HG03342 (cell line): ENCODE results near the gene COX11.

Source experiments
- ATAC-seq: cut with Tn5 transposase; IDR thresholded peaks from one replicate; pipeline ENCODE4 v1.9.1; 2021; ENCODE audit warnings: mild to moderate bottlenecking, moderate library complexity; ENCODE audit not compliant: unreplicated experiment

Gene COX11

DNA sequence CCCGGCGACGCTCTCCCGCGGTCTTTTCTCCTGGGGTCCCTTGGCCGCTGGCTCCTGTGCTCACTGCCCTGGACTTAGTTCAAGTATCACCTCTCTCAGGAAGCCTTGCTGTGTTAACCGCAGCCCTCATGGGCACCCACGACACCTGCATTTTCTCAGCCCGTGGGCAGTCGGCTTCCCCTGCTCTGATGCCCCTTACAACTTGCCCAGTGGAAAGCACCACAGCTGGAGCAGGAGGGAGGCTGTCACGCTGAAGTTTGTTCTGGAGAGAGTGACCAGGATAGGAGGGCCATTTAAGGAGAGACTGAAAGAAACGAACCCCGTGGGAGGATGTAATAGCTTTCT is 506 bp upstream of the COX11 start:
- ATAC-seq, result peak; percentile 19

DNA sequence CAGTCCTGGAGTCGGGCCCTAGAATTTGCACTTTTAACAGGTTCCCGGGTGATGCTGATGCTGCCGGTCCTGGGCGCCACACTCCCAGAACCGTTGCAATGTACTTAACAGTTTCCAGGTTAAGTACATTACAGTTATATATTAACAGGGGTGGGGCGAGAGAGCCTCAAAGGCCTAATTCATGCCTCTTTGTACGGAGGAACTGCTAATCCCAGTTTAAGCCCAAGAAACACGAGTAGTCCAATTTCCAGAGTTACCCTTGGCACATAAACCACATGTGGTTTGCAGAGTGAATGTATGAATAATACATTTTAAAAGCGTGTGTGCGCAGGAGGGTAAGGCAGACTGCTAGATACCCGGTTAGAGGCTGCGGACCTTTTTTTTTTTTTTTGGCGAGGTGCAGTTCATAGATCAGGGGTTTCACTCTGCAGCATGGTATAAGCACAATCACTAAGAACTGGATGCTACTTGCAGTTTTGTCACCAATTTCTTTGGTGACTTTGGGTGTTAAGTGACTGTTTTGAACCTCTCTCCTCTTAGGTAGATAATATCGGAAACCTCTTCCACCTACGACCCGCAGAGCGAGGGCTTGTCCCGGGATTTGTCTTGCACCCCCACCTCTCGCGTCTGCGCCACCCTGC is 713 bp downstream of the COX11 start:
- peak; percentile 23 for ATAC-seq

- ATAC-seq, result no peak
Observed at GRCh38 chr17:54956791-54957190, 11.7 kb downstream of the COX11 start.

DNA sequence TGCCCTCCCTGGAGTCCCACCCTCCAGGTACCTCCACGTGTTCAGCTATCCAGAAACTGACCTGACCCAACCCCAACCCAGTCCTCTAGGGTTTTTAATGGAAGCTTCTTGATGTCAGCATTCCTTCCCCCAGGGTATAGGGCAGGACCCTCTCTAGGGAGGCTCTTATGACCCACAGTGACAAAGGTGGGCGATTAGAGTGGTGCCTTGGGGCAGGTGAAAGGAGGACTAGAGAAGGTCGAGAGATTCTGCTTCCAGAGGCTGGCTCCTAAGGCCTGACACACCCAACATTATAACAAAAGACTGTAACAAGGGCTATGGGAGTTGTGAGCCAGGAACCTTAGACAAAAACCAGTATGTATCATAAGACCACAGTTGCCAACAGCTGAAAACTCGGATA is 17.2 kb downstream of the COX11 start:
- no peak for ATAC-seq

- no peak for ATAC-seq
Observed at GRCh38 chr17:54950116-54950515, 18.3 kb downstream of the COX11 start.

DNA sequence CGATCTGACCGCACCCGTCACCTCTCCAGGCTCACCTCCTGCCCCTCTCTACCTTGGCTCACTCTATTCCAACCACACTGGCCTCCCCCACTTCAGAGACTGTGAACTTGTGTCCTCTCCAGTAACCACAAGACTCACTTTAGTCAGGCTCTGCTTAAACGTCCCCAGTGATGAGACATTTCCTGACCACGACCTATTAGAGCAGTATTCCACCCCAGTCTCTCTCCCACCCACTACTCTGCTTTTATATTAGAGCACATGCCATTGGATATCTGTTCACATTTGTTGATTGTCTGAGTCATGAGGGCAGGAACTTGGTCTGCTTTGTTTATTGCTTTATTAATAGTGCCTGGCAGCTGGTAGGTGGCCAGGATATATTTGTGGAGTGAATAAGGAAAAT is 20.1 kb downstream of the COX11 start:
- ATAC-seq, result peak; percentile 52

DNA sequence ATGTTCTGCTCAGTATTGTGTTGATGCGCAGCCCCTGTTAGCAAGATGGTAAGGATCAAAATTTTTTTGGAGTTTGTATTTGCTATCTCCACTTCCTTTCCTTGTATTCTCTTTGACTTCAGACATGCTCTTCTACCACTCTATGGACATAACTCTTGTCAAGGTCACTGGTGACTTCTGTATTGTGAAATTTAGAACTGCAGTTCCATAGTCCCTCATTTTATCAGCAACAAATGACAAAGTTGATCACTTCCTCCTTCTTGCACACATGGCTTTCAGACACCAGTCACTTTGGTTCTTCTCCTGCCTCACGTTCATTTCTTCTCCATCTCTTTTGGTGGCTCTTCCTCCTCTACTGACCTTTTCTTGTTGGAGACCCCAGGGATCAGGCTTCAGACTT is 21.1 kb downstream of the COX11 start:
- ATAC-seq, result no peak

GRCh38 chr17:54945671-54946070 is 22.8 kb downstream of the COX11 start:
- no peak for ATAC-seq

GRCh38 chr17:54945231-54945630 is 23.2 kb downstream of the COX11 start:
- ATAC-seq, result no peak

- no peak for ATAC-seq
Observed at GRCh38 chr17:54944796-54945195, 23.7 kb downstream of the COX11 start.

GRCh38 chr17:54941285-54941684 is 27.2 kb downstream of the COX11 start:
- no peak for ATAC-seq

DNA sequence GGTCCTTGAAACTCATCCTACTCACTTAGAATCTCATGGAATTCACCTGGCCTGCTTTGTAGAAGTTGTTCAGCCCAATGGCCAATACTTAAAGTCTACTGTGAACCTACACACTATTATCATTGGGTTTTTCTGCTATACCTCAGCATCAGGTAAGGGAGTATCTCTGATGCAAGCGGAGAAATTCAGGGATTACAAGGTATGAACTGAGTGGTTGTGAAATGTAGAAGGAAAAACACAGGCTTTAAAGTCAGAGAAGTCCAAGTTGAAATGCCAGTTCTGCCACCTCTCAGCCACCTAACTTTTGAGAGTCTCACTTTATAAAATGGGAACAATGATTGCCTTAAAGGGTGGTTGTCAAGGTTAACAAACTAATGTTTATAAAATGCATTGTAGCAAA is 31.0 kb downstream of the COX11 start:
- ATAC-seq, result no peak

GRCh38 chr17:54937018-54937417 is 31.4 kb downstream of the COX11 start:
- ATAC-seq, result no peak

DNA sequence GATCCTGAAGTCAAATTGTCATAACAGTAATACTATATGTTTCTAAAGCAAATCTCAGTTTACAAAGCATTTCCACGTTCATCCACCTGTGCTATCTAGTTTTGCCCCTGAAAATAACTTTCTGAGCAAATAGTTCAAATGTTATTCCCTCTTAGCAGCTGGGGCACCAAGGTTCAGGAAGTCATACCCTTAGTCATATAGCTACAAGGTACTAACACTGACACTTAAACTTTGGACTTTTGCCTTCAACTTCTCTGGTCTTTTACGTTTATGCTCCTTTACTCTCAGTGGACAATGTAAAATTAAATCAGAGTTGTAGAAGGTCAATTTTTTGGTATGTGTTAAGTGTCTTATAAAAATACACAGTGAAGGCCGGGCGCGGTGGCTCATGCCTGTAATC is 33.0 kb downstream of the COX11 start:
- no peak for ATAC-seq

GRCh38 chr17:54933921-54934320 is 34.5 kb downstream of the COX11 start:
- no peak for ATAC-seq

- ATAC-seq, result no peak
Observed at GRCh38 chr17:54932711-54933110, 35.7 kb downstream of the COX11 start.

GRCh38 chr17:54927525-54927924 is 40.9 kb downstream of the COX11 start:
- no peak for ATAC-seq

DNA sequence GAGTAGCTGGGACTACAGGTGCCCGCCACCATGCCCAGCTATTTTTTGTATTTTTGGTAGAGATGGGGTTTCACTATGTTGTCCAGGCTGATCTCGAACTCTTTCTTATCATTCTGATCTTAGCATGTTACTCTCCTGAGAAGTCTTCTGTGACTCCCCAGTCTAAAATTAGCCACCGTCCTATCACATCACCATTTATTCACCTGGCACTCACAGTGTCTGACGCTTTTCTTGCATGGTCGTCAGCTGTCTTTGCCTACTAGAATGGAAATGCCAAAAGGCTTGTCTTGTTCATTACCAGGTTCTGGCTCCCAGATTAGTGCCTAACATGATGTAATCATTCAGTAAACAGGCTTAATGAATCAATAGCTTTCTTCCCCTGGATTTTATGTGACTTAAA is 44.0 kb downstream of the COX11 start:
- no peak for ATAC-seq

- no peak for ATAC-seq
Observed at GRCh38 chr17:54920819-54921218, 47.6 kb downstream of the COX11 start.

- ATAC-seq, result no peak
Observed at GRCh38 chr17:54919425-54919824, 49.0 kb downstream of the COX11 start.

- ATAC-seq, result no peak
Observed at GRCh38 chr17:54916721-54917120, 51.7 kb downstream of the COX11 start.
